Dendritic cell treated with granulocyte-macrophage colony-stimulating factor and Interleukin-4, amounts not matched to agents 40 ng/mL and 50 ng/mL, for 4 days (primary cell): Measurements from ENCODE around the gene ING5.

ENCODE experiments used
- H3K27ac Mint-ChIP-seq: one replicate; pipeline ENCODE4 v1.8.0; 2022; ENCODE audit warnings: mild to moderate bottlenecking, mixed read lengths
- H3K27me3 Mint-ChIP-seq: one replicate; pipeline ENCODE4 v1.8.0; 2022; ENCODE audit warnings: mild to moderate bottlenecking, mixed read lengths
- H3K36me3 Mint-ChIP-seq: one replicate; pipeline ENCODE4 v1.8.0; 2022; ENCODE audit warnings: low read depth, mixed read lengths
- H3K4me1 Mint-ChIP-seq: one replicate; pipeline ENCODE4 v1.8.0; 2022; ENCODE audit warnings: low read depth, mixed read lengths
- H3K4me3 Mint-ChIP-seq: one replicate; pipeline ENCODE4 v1.8.0; 2022; ENCODE audit warnings: mild to moderate bottlenecking, moderate library complexity, mixed read lengths
- H3K9me3 Mint-ChIP-seq: one replicate; pipeline ENCODE4 v1.8.0; 2022; ENCODE audit warnings: mixed read lengths
- intact Hi-C: fragments of 100-400 bp; cut with micrococcal nuclease; formaldehyde crosslinking; loops from one replicate; pipeline ENCODE4 v1.15.0; 2022

ING5 gene

GRCh38 chr2:241666627-241667400 is 35.0 kb upstream of the ING5 start:
- Mint-ChIP-seq H3K4me1 (peaks cover 6% of the 10 kb centered on the region), H3K27ac (no peak overlapping the region), H3K4me3 (no peak overlapping the region), H3K36me3 (peaks cover 76% of the 10 kb centered on the region), H3K27me3 (no peaks in the 10 kb centered on the region), H3K9me3 (no peaks in the 10 kb centered on the region)
- intact Hi-C loops = no loop called here

- no peak overlapping the region for H3K4me3 Mint-ChIP-seq
- H3K9me3 Mint-ChIP-seq = no peaks in the 10 kb centered on the region
- peaks cover 13% of the 10 kb centered on the region for H3K4me1 Mint-ChIP-seq
- H3K27me3 Mint-ChIP-seq = no peaks in the 10 kb centered on the region
- intact Hi-C loops = no loop called here
- no peak overlapping the region for H3K27ac Mint-ChIP-seq
- H3K36me3 Mint-ChIP-seq = peaks cover 84% of the 10 kb centered on the region
Measured at GRCh38 chr2:241668354-241668753, 33.5 kb upstream of the ING5 start.

GRCh38 chr2:241668839-241669238 is 33.0 kb upstream of the ING5 start:
- intact Hi-C loops = no loop called here
- Mint-ChIP-seq H3K4me1 (peaks cover 13% of the 10 kb centered on the region), H3K27me3 (no peaks in the 10 kb centered on the region), H3K27ac (no peak overlapping the region), H3K4me3 (no peak overlapping the region), H3K36me3 (peaks cover 89% of the 10 kb centered on the region), H3K9me3 (no peaks in the 10 kb centered on the region)

GRCh38 chr2:241670333-241671110 is 31.3 kb upstream of the ING5 start:
- H3K36me3 Mint-ChIP-seq = peaks cover 99% of the 10 kb centered on the region
- no peak overlapping the region for H3K4me3 Mint-ChIP-seq
- H3K27me3 Mint-ChIP-seq = no peaks in the 10 kb centered on the region
- intact Hi-C loops = no loop called here
- no peaks in the 10 kb centered on the region for H3K9me3 Mint-ChIP-seq
- H3K4me1 Mint-ChIP-seq = peaks cover 7% of the 10 kb centered on the region
- H3K27ac Mint-ChIP-seq = no peak overlapping the region

- H3K4me3 Mint-ChIP-seq = no peak overlapping the region
- intact Hi-C loops = no loop called here
- H3K9me3 Mint-ChIP-seq = no peaks in the 10 kb centered on the region
- H3K27ac Mint-ChIP-seq = no peak overlapping the region
- no peaks in the 10 kb centered on the region for H3K27me3 Mint-ChIP-seq
- H3K4me1 Mint-ChIP-seq = peaks cover 6% of the 10 kb centered on the region
- peaks cover 99% of the 10 kb centered on the region for H3K36me3 Mint-ChIP-seq
Measured at GRCh38 chr2:241671457-241672240, 30.2 kb upstream of the ING5 start.

- intact Hi-C loops = no loop called here
- H3K36me3 Mint-ChIP-seq = peaks cover 99% of the 10 kb centered on the region
- H3K27me3 Mint-ChIP-seq = no peaks in the 10 kb centered on the region
- H3K4me1 Mint-ChIP-seq = peaks cover 6% of the 10 kb centered on the region
- no peaks in the 10 kb centered on the region for H3K9me3 Mint-ChIP-seq
- H3K4me3 Mint-ChIP-seq = no peak overlapping the region
- H3K27ac Mint-ChIP-seq = no peak overlapping the region
Measured at GRCh38 chr2:241672243-241673188, 29.3 kb upstream of the ING5 start.

- intact Hi-C loops = no loop called here
- peaks cover 99% of the 10 kb centered on the region for H3K36me3 Mint-ChIP-seq
Measured at GRCh38 chr2:241673189-241673663, 28.6 kb upstream of the ING5 start.

GRCh38 chr2:241673797-241674725 is 27.8 kb upstream of the ING5 start:
- peaks cover 99% of the 10 kb centered on the region for H3K36me3 Mint-ChIP-seq
- peaks cover 6% of the 10 kb centered on the region for H3K4me1 Mint-ChIP-seq
- H3K9me3 Mint-ChIP-seq = no peaks in the 10 kb centered on the region

More at GRCh38 chr2:241673189-241673663, 28.6 kb upstream of the ING5 start:
- Mint-ChIP-seq H3K27ac (no peak overlapping the region), H3K9me3 (no peaks in the 10 kb centered on the region), H3K4me3 (no peak overlapping the region), H3K27me3 (no peaks in the 10 kb centered on the region), H3K4me1 (peaks cover 6% of the 10 kb centered on the region)

GRCh38 chr2:241675885-241676284 is 26.0 kb upstream of the ING5 start:
- intact Hi-C loops = no loop called here
- no peaks in the 10 kb centered on the region for H3K27me3 Mint-ChIP-seq
- H3K9me3 Mint-ChIP-seq = no peaks in the 10 kb centered on the region
- no peak overlapping the region for H3K4me3 Mint-ChIP-seq
- no peak overlapping the region for H3K27ac Mint-ChIP-seq
- H3K4me1 Mint-ChIP-seq = peaks cover 11% of the 10 kb centered on the region
- H3K36me3 Mint-ChIP-seq = peaks cover 99% of the 10 kb centered on the region

More at GRCh38 chr2:241673797-241674725, 27.8 kb upstream of the ING5 start:
- H3K27me3 Mint-ChIP-seq = no peaks in the 10 kb centered on the region
- no peak overlapping the region for H3K4me3 Mint-ChIP-seq
- H3K27ac Mint-ChIP-seq = no peak overlapping the region
- intact Hi-C loops = no loop called here

GRCh38 chr2:241676665-241677064 is 25.2 kb upstream of the ING5 start:
- H3K27ac Mint-ChIP-seq = no peak overlapping the region
- no peaks in the 10 kb centered on the region for H3K27me3 Mint-ChIP-seq
- H3K4me3 Mint-ChIP-seq = no peak overlapping the region
- no peaks in the 10 kb centered on the region for H3K9me3 Mint-ChIP-seq
- peaks cover 12% of the 10 kb centered on the region for H3K4me1 Mint-ChIP-seq
- H3K36me3 Mint-ChIP-seq = peaks cover 99% of the 10 kb centered on the region
- intact Hi-C loops = no loop called here

- intact Hi-C loops = no loop called here
- Mint-ChIP-seq H3K27ac (no peak overlapping the region), H3K4me1 (peaks cover 10% of the 10 kb centered on the region), H3K27me3 (no peaks in the 10 kb centered on the region), H3K36me3 (peaks cover 99% of the 10 kb centered on the region), H3K4me3 (no peak overlapping the region), H3K9me3 (no peaks in the 10 kb centered on the region)
Measured at GRCh38 chr2:241677392-241677791, 24.4 kb upstream of the ING5 start.

- Mint-ChIP-seq H3K36me3 (peaks cover 90% of the 10 kb centered on the region), H3K9me3 (no peaks in the 10 kb centered on the region), H3K27ac (no peak overlapping the region), H3K27me3 (no peaks in the 10 kb centered on the region), H3K4me3 (no peak overlapping the region), H3K4me1 (peaks cover 5% of the 10 kb centered on the region)
- intact Hi-C loops = no loop called here
Measured at GRCh38 chr2:241678307-241678706, 23.5 kb upstream of the ING5 start.
